Activated CD4-positive, alpha-beta memory T cell treated with anti-CD3 and anti-CD28 coated beads, Interleukin-2, amount 10 ng/mL, durations not matched to agents 7 days and 5 days (primary cell): Measurements from ENCODE around the gene REXO5. TPM values are rescaled to one million over a fixed set of nuclear protein-coding genes. Genes with fewer than 3 reads are reported as not detected.
A peak's percentile ranks its signal among the peaks of the same experiment; 100 is the strongest.
"Not testable (repeated sequence)": the region's sequence is repeated elsewhere in the genome, so short reads cannot be mapped to it uniquely, and the experiment has no call there.

Experiments used
- CTCF ChIA-PET: fragments of 350-600 bp; sonication (Branson Sonifier 250); formaldehyde crosslinking; loops from one replicate; lab custom pipeline; 2021; ENCODE audit warnings: antibody characterized with exemption, inconsistent platforms; lab: Charles Lee
- POLR2A ChIA-PET: fragments of 350-600 bp; sonication (Branson Sonifier 250); formaldehyde crosslinking; loops from one replicate; lab custom pipeline; 2021; ENCODE audit warnings: antibody characterized with exemption; lab: Charles Lee
- DNase-seq: peaks from one replicate; pipeline ENCODE4 v3.0.0-alpha.2; 2020
- H3K27ac Mint-ChIP-seq: one replicate; pipeline ENCODE4 v1.8.0; 2021; ENCODE audit warnings: mild to moderate bottlenecking, mixed read lengths
- H3K27me3 Mint-ChIP-seq: one replicate; pipeline ENCODE4 v1.8.0; 2021; ENCODE audit warnings: mixed read lengths
- H3K36me3 Mint-ChIP-seq: one replicate; pipeline ENCODE4 v1.8.0; 2021; ENCODE audit warnings: low read depth, mixed read lengths
- H3K4me1 Mint-ChIP-seq: one replicate; pipeline ENCODE4 v1.8.0; 2021; ENCODE audit warnings: mixed read lengths
- H3K4me3 Mint-ChIP-seq: one replicate; pipeline ENCODE4 v1.8.0; 2021; ENCODE audit warnings: mild to moderate bottlenecking, mixed read lengths
- H3K9me3 Mint-ChIP-seq: one replicate; pipeline ENCODE4 v1.8.0; 2021; ENCODE audit warnings: mixed read lengths
- total RNA-seq, 2 experiments: library from RNA; stranded (reverse); gene quantifications; one replicate each; pipeline ENCODE4 v1.2.3, GENCODE V29; 2021

The REXO5 gene, protein sequence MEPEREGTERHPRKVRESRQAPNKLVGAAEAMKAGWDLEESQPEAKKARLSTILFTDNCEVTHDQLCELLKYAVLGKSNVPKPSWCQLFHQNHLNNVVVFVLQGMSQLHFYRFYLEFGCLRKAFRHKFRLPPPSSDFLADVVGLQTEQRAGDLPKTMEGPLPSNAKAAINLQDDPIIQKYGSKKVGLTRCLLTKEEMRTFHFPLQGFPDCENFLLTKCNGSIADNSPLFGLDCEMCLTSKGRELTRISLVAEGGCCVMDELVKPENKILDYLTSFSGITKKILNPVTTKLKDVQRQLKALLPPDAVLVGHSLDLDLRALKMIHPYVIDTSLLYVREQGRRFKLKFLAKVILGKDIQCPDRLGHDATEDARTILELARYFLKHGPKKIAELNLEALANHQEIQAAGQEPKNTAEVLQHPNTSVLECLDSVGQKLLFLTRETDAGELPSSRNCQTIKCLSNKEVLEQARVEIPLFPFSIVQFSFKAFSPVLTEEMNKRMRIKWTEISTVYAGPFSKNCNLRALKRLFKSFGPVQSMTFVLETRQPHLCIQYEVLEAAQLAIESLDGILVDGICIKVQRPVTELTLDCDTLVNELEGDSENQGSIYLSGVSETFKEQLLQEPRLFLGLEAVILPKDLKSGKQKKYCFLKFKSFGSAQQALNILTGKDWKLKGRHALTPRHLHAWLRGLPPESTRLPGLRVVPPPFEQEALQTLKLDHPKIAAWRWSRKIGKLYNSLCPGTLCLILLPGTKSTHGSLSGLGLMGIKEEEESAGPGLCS
- total RNA-seq, result 10 to 100 TPM; 16.2 to 17.4 TPM

DNA sequence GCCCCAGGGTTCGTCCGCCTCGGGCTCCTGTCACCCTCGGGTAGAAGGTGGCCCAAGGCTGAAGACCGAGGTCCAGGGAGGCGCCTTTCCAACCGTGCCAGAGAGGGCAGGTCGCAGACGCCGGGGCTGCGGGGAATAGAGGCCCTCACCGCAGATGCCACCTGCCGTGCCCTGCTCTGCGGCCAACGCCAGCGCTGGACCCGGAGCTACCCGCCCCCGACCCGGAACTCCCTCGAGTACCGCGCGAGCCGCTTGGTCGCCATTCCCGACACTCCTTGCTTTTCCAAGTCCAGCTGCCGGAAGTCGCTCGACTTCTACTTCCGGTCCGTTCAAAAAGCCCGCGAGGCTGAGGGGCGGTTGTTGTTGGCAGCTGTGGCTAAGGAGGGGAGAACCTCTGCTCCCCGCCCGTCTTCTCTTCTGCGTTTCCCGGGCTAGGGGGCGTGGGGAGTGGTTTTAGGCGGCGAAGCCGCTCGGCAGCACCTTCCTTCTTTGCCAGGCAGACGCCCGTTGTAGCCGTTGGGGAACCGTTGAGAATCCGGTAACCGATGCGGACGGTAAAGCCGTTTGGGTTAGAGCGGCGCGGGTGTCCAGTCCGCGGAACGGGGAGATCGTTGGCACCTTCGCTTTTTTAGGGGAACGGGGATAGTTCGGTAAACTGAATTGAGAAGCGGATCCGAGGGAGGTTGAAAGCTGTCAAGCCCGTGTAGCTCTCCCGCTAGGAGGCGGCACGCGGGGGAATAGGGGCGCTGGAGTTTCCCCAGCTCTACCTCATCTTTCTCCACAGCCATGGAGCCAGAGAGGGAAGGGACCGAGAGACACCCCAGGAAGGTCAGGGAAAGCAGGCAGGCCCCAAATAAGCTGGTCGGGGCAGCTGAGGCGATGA lies at the start of gene REXO5, which contains the start of gene ERI2:
Gene REXO5, plus strand, starts transcription at position 360 of the 883 bp plus-strand sequence. Its CDS starts 427 bp downstream, at position 787.
Gene ERI2, minus strand, starts transcription at position 305 of the 883 bp plus-strand sequence. Its CDS starts 42 bp downstream, at position 263.
- CTCF ChIA-PET, result interaction anchor here (0.7 to 1.9 kb wide), 12 partner anchors 9 to 277 kb away, joined by 3 to 7 read pairs (median 3); partner anchors contain the start of genes ACSM3, DCUN1D3 and LYRM1
- DNase-seq, result peak; percentile 79
- Mint-ChIP-seq H3K27ac (peak within 1 kb of the TSS; percentile 93), H3K4me1 (peaks cover 51% of the 10 kb centered on the region), H3K4me3 (peak within 1 kb of the TSS; percentile 97), H3K9me3 (no peaks in the 10 kb centered on the region), H3K27me3 (no peaks in the 10 kb centered on the region), H3K36me3 (peaks cover 15% of the 10 kb centered on the region)
- POLR2A ChIA-PET, result interaction anchor here (0.9 to 2.5 kb wide), 22 partner anchors 8 to 352 kb away, joined by 3 to 18 read pairs (median 5); partner anchors contain the start of genes ACSM3, DCUN1D3, LDAF1 and LYRM1

DNA sequence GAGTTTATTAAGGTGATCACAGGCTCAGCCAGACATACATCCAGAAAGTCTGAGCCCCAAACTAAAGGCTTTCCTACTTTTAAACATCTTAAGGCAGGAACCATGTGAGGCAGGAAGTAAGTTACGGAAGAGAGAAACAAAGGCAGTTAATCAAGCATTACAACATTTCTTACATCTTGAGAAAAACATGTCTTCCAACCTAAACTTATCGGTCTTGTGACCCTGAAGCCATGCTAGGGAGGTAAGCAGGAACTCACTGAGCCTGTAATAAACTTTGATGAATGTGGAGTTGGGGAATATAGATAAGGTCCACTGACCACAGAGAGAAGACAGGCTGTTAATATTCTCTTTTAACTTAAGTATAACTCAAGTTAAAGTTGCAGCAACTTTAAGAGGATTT lies 46.0 kb upstream of the REXO5 start:
- Mint-ChIP-seq H3K27me3 (no peaks in the 10 kb centered on the region), H3K9me3 (peaks cover 8% of the 10 kb centered on the region), H3K4me1 (peaks cover 23% of the 10 kb centered on the region), H3K4me3 (no peak overlapping the region), H3K27ac (no peak overlapping the region), H3K36me3 (peaks cover 6% of the 10 kb centered on the region)
- POLR2A ChIA-PET, result no interaction called here
- CTCF ChIA-PET, result no interaction called here
- no peak for DNase-seq

DNA sequence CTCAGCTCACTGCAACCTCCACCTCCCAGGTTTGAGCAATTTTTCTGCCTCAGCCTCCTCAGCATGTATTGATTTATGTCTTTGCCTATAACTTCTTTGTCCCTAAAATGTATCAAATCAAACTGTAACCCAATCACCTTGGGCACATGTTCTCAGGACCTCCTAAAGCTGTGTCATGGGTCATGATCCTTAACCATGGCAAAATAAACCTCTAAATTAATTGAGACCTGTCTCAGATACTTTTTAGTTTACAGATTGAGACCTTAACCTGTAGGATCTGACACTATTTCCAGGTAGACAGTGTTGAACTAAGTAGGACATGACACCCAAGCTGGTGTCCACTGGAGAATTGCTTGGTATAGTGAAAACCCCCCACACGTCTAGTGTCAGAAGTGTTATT lies 45.2 kb upstream of the REXO5 start:
- Mint-ChIP-seq H3K4me1 (peaks cover 23% of the 10 kb centered on the region), H3K27ac (no peak overlapping the region), H3K36me3 (peaks cover 6% of the 10 kb centered on the region), H3K4me3 (no peak overlapping the region), H3K27me3 (no peaks in the 10 kb centered on the region), H3K9me3 (peaks cover 8% of the 10 kb centered on the region)
- no peak for DNase-seq
- ChIA-PET CTCF (no interaction called here), POLR2A (interaction anchor here (1.8 kb wide), 1 partner anchor 21 kb away, joined by 4 read pairs; no protein-coding TSS in a partner anchor)

DNA sequence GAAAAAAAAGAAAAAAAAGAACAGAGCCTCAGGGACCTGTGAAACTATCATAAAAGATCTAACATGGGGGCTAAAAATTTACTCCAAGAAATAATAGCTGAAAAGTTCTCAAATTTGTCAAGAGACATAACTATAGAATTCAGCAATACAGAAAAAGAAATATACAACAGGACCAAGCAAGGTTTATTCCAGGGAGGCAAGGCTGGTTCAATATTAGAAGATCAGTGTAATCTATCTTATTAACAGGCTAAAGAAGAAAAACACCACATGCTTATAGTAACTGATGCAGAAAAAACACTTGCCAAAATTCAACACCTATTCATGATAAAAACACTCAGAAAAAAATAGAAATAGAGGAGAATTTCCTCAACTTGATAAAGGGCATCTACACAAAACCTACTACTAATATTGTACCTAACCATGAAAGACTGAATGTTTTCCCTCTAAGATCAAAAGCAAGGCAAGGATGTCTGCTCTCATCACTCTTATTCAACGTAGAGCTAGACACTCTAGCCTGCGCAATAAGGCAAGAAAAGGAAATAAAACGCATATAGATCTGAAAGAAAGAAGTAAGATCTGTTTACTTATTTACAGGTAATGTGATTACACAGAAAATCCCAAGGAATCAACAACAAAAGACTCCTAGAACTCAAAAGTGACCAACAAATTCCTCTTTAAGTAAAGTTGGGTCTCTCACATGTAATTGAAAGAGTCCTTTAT lies 43.8 kb upstream of the REXO5 start:
- CTCF ChIA-PET, result no interaction called here

DNA sequence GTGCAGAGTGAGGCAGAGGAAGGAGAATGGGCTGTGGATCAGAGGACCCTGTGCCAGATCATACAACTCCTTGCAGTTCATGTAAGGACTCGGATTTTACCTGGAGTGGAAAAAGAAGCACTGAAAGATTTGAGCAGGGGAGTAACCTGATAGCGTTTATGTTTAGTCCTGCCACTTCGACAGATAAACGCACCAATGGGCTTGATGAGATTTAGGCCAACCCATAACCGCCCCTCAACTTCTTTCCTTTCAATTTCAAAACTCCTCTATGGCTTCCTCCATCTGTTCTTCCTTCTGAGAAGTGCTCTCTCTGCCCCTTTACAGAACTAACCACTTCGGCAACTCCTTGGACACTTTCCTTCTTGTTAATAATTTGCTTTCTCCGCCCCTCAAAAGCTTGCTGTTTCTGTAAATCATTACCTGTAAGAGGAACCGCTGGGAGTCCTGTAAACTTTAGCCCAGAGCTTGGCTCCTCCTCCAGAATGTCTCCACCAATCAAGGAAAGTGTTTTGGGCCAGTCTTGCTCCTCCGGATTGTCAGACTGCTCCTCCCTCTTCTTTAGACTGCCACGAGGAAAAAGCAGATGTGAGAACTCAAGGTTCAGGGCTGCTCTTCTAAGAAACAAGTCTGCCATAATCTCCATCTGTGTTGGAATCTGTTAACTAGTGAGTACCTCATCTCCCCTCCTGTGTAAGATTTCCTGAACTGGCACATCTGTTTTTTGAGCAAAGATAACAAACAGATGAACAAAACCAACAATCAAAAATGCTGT lies 42.7 kb upstream of the REXO5 start, which contains the start of gene ACSM3:
Gene ACSM3, plus strand, starts transcription at position 554 of the 772 bp plus-strand sequence. CDS start 6,021 bp downstream, outside the sequence.
- peaks cover 8% of the 10 kb centered on the region for H3K9me3 Mint-ChIP-seq
- peak within 1 kb of the TSS; percentile 81 for H3K27ac Mint-ChIP-seq
- H3K36me3 Mint-ChIP-seq, result peaks cover 6% of the 10 kb centered on the region
- H3K4me1 Mint-ChIP-seq, result peaks cover 23% of the 10 kb centered on the region
- H3K4me3 Mint-ChIP-seq, result peak within 1 kb of the TSS; percentile 83
- peak; percentile 73 for DNase-seq
- POLR2A ChIA-PET, result interaction anchor here (0.7 to 2.1 kb wide), 7 partner anchors 9 to 44 kb away, joined by 3 to 13 read pairs (median 3); partner anchors contain the start of genes ERI2, REXO5 and THUMPD1
- CTCF ChIA-PET, result interaction anchor here (0.9 to 2.9 kb wide), 4 partner anchors 11 to 43 kb away, joined by 3 to 13 read pairs (median 6); partner anchors contain the start of genes ERI2, REXO5 and THUMPD1
- no peaks in the 10 kb centered on the region for H3K27me3 Mint-ChIP-seq

More for the DNA sequence above, 43.8 kb upstream of the REXO5 start:
- Mint-ChIP-seq H3K9me3 (peaks cover 8% of the 10 kb centered on the region), H3K4me3 (peak overlapping the region; percentile 83), H3K36me3 (peaks cover 6% of the 10 kb centered on the region), H3K27me3 (no peaks in the 10 kb centered on the region), H3K27ac (no peak overlapping the region), H3K4me1 (peaks cover 23% of the 10 kb centered on the region)
- POLR2A ChIA-PET, result interaction anchor here (0.9 to 1.8 kb wide), 2 partner anchors 8 to 22 kb away, joined by 3 to 4 read pairs; no protein-coding TSS in a partner anchor
- no peak for DNase-seq

DNA sequence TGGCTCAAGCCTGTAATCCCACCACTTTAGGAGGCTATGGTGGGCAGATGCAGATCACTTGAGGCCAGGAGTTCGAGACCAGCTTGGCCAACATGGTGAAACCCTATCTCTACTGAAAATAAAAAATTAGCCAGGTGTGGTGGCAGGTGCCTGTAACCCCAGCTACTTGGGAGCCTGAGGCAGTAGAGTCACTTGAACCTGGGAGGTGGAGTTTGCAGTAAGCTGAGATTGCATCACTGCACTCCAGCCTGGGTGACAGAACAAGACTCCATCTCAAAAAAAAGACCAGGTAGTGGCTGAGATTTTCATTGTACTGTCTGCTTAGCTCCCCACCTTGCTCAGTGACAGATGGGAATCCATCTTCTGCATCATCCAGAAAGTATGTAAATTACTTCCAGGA lies 41.9 kb upstream of the REXO5 start:
- H3K27me3 Mint-ChIP-seq, H3K36me3 Mint-ChIP-seq, H3K4me3 Mint-ChIP-seq, DNase-seq, H3K27ac Mint-ChIP-seq, H3K9me3 Mint-ChIP-seq: not testable (repeated sequence)
- H3K4me1 Mint-ChIP-seq, result peaks cover 23% of the 10 kb centered on the region
- ChIA-PET CTCF (interaction anchor here (1.1 to 2.9 kb wide), 4 partner anchors 10 to 42 kb away, joined by 3 to 13 read pairs (median 6); partner anchors contain the start of genes ERI2, REXO5 and THUMPD1), POLR2A (interaction anchor here (2.0 to 2.1 kb wide), 2 partner anchors 23 to 42 kb away, joined by 7 to 13 read pairs; partner anchors contain the start of genes ERI2, REXO5 and THUMPD1)

DNA sequence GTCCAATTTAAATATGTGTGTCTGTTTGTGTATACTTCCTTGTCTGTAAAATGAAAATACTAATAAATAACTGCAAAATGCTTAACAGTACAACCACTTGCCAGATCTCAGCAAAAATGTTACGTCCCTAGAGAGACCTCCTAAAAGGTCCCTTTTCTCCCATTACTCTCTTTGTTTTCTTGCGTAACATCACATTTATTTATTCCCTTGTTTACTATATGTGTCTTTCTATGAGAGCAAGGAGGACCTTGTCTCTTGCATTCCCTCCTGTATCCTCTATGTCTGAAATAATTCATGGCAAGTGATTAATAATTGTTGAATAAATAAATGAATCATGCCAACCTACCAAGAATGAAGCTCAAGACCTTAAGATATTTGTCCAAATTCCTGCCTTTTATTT lies 40.6 kb upstream of the REXO5 start:
- POLR2A ChIA-PET, result interaction anchor here (0.9 kb wide), 1 partner anchor 24 kb away, joined by 3 read pairs; no protein-coding TSS in a partner anchor
- peaks cover 23% of the 10 kb centered on the region for H3K4me1 Mint-ChIP-seq
- DNase-seq, result no peak
- H3K9me3 Mint-ChIP-seq, result peaks cover 8% of the 10 kb centered on the region
- CTCF ChIA-PET, result interaction anchor here (2.6 to 2.9 kb wide), 2 partner anchors 9 to 25 kb away, joined by 9 to 13 read pairs; partner anchors contain the start of gene THUMPD1
- H3K36me3 Mint-ChIP-seq, result peaks cover 2% of the 10 kb centered on the region
- H3K27ac Mint-ChIP-seq, result no peak overlapping the region
- no peaks in the 10 kb centered on the region for H3K27me3 Mint-ChIP-seq
- H3K4me3 Mint-ChIP-seq, result no peak overlapping the region

DNA sequence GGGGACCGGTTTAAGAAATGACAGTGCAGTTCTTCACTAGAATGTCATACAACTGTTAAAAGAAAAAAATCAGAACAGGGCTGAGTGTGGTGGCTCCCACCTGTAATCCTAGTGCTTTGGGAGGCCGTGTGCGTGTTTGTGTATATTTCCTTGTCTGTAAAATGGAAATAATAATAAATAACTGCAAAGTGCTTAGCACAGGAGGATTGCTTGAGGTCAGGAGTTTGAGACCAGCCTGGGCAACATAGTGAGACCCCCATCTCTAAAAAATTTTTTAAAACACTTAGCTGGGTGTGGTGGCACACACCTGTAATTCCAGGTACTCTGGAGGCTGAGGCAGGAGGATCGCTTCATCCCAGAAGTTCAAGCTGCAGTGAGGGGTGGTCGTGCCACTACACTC lies 40.0 kb upstream of the REXO5 start:
- no peak overlapping the region for H3K27ac Mint-ChIP-seq
- H3K36me3 Mint-ChIP-seq, result peaks cover 2% of the 10 kb centered on the region
- no peaks in the 10 kb centered on the region for H3K27me3 Mint-ChIP-seq
- ChIA-PET CTCF (interaction anchor here (2.9 kb wide), 1 partner anchor 8 kb away, joined by 13 read pairs; no protein-coding TSS in a partner anchor), POLR2A (no interaction called here)
- H3K4me1 Mint-ChIP-seq, result peaks cover 23% of the 10 kb centered on the region
- no peak for DNase-seq
- no peak overlapping the region for H3K4me3 Mint-ChIP-seq
- peaks cover 8% of the 10 kb centered on the region for H3K9me3 Mint-ChIP-seq

DNA sequence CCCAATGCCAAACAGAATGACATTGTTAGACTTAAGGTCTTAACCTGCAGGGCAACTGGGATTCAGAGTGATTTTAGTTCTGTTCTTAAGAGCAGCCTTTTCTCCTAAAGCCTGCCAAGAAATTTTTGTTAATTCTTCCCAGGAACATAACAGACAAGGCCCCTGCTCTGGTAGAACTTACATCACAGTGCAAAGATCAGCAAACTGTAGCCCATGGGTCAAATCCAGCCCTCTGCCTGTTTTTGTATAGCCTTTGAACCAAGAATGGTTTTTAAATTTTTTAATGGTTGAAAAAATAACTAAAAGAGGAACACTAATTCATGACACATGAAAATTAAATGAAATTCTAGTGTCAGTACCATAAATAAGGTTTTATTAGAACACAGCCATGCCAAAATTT lies 38.8 kb upstream of the REXO5 start:
- DNase-seq, result no peak
- Mint-ChIP-seq H3K27me3 (no peaks in the 10 kb centered on the region), H3K27ac (no peak overlapping the region), H3K9me3 (peaks cover 2% of the 10 kb centered on the region), H3K4me1 (peaks cover 24% of the 10 kb centered on the region), H3K4me3 (no peak overlapping the region), H3K36me3 (peaks cover 2% of the 10 kb centered on the region)
- CTCF ChIA-PET, result no interaction called here
- POLR2A ChIA-PET, result no interaction called here

DNA sequence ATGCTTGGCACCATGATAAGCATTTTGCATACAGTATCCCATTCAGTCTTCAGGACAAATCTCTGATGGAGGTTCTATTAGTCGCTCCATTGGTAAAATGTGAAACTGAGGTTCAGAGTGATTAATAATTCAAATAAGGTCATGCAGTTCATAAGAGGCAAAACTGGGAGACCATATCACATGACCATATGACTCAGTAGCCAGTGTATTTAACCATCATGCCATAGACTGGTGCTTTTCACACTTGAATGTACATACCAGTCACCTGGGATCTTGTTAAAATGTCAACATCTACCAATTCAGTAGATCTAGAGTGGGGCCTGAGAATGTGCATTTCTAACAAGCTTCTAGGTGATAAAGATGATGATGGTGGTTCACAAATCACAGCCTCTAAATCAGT lies 38.2 kb upstream of the REXO5 start:
- DNase-seq, result no peak
- CTCF ChIA-PET, result no interaction called here
- H3K4me1 Mint-ChIP-seq, result peaks cover 20% of the 10 kb centered on the region
- H3K27ac Mint-ChIP-seq, result no peak overlapping the region
- H3K36me3 Mint-ChIP-seq, result no peaks in the 10 kb centered on the region
- no peak overlapping the region for H3K4me3 Mint-ChIP-seq
- no peaks in the 10 kb centered on the region for H3K27me3 Mint-ChIP-seq
- POLR2A ChIA-PET, result no interaction called here
- H3K9me3 Mint-ChIP-seq, result no peaks in the 10 kb centered on the region
